GM23338 (cell line): ENCODE measurements around the gene SPARC. TPM values are rescaled to one million over a fixed set of nuclear protein-coding genes. Genes with fewer than 3 reads are reported as not detected.
A peak's percentile ranks its signal among the peaks of the same experiment; 100 is the strongest.

Experiments used
- ATAC-seq: fragments of 200-7000 bp; cut with Tn5 transposase; 3 replicates; pipeline ENCODE4 v1.9.1; 2020
- DNase-seq: peaks from one replicate; pipeline ENCODE4 v3.0.0-alpha.2; 2015; ENCODE audit warnings: low spot score
- H2AFZ ChIP-seq: fragments of 200-600 bp; sonication (generic); 2 replicates; pipeline ENCODE4 v1.8.0; 2016; ENCODE audit warnings: antibody characterized with exemption, mild to moderate bottlenecking, moderate library complexity
- H3F3A ChIP-seq: fragments of 200-600 bp; sonication (generic); replicated peaks from 2 replicates; pipeline ENCODE4 v1.8.0; 2017; ENCODE audit warnings: antibody characterized with exemption, mixed run types, low read depth
- H3K27ac ChIP-seq: fragments of 200-600 bp; sonication (generic); 2 replicates; pipeline ENCODE4 v1.6.1; 2016; ENCODE audit warnings: low read depth
- H3K27me3 ChIP-seq: fragments of 200-600 bp; sonication (generic); 2 replicates; pipeline ENCODE4 v1.8.0; 2016; ENCODE audit warnings: mild to moderate bottlenecking, mixed run types, moderate library complexity; ENCODE audit not compliant: insufficient read depth
- H3K36me3 ChIP-seq: fragments of 200-600 bp; sonication (generic); 2 replicates; pipeline ENCODE4 v1.8.0; 2016; ENCODE audit warnings: mild to moderate bottlenecking; ENCODE audit not compliant: insufficient read depth
- H3K4me1 ChIP-seq: fragments of 200-600 bp; sonication (generic); 2 replicates; pipeline ENCODE4 v1.8.0; 2016; ENCODE audit warnings: mild to moderate bottlenecking, moderate library complexity; ENCODE audit not compliant: insufficient read depth
- H3K4me2 ChIP-seq: fragments of 200-600 bp; sonication (generic); 2 replicates; pipeline ENCODE4 v1.7.1; 2017; ENCODE audit warnings: mixed run types
- H3K4me3 ChIP-seq: fragments of 200-600 bp; sonication (generic); 2 replicates; pipeline ENCODE4 v1.6.1; 2016; ENCODE audit warnings: mixed run types
- H3K79me2 ChIP-seq: fragments of 200-600 bp; sonication (generic); replicated peaks from 2 replicates; pipeline ENCODE4 v1.8.0; 2017; ENCODE audit warnings: mild to moderate bottlenecking; ENCODE audit not compliant: insufficient read depth
- H3K9me2 ChIP-seq: fragments of 200-600 bp; sonication (generic); 2 replicates; pipeline ENCODE4 v1.8.0; 2017; ENCODE audit not compliant: insufficient read depth
- H4K20me1 ChIP-seq: fragments of 200-600 bp; sonication (generic); replicated peaks from 2 replicates; pipeline ENCODE4 v1.8.0; 2017; ENCODE audit warnings: mild to moderate bottlenecking; ENCODE audit not compliant: insufficient read depth
- H3K27ac Mint-ChIP-seq: 2 replicates; pipeline ENCODE4 v1.8.0; 2020; ENCODE audit warnings: inconsistent platforms, mild to moderate bottlenecking, moderate library complexity, mixed read lengths
- H3K27me3 Mint-ChIP-seq: 3 replicates; pipeline ENCODE4 v1.8.0; 2022; ENCODE audit warnings: low read depth, mild to moderate bottlenecking, moderate library complexity, mixed read lengths, inconsistent platforms; ENCODE audit not compliant: insufficient read depth, poor library complexity
- H3K36me3 Mint-ChIP-seq: 3 replicates; pipeline ENCODE4 v1.8.0; 2021; ENCODE audit warnings: low read depth, mild to moderate bottlenecking, inconsistent platforms, moderate library complexity, mixed read lengths
- H3K4me1 Mint-ChIP-seq: 3 replicates; pipeline ENCODE4 v1.8.0; 2020; ENCODE audit warnings: mild to moderate bottlenecking, inconsistent platforms, mixed read lengths
- H3K4me3 Mint-ChIP-seq: 3 replicates; pipeline ENCODE4 v1.8.0; 2021; ENCODE audit warnings: moderate library complexity, mild to moderate bottlenecking, inconsistent platforms, mixed read lengths
- H3K9me3 Mint-ChIP-seq: 3 replicates; pipeline ENCODE4 v1.8.0; 2020; ENCODE audit warnings: moderate library complexity, mild to moderate bottlenecking, inconsistent platforms, mixed read lengths
- CREB1 ChIP-seq: fragments of 250-450 bp; sonication (Bioruptor Pico); IDR thresholded peaks from 2 replicates; pipeline ENCODE4 v1.5.0; 2020; ENCODE audit warnings: low read depth, mild to moderate bottlenecking, moderate library complexity
- CTCF ChIP-seq, 2 experiments: fragments of 200-600 bp in 1 of 2; sonication (generic) in 1 of 2; conservative IDR thresholded peaks; 2 replicates each; pipeline versions ENCODE4 v1.5.1 to v1.6.1; 2016 to 2017; ENCODE audit warnings: antibody characterized with exemption in 2 of 2, low read depth in 2 of 2, mild to moderate bottlenecking in 2 of 2, moderate library complexity in 1 of 2
- ETS1 ChIP-seq: IDR thresholded peaks from 2 replicates; pipeline ENCODE4 v1.6.1; 2016; ENCODE audit warnings: antibody characterized with exemption
- EZH2 ChIP-seq: fragments of 200-600 bp; sonication (generic); IDR thresholded peaks from one replicate; pipeline ENCODE4 v1.8.0; 2017; ENCODE audit warnings: antibody characterized with exemption, mild to moderate bottlenecking, low read depth; ENCODE audit not compliant: unreplicated experiment
- EZH2phosphoT487 ChIP-seq: fragments of 200-600 bp; sonication (generic); IDR thresholded peaks from one replicate; pipeline ENCODE4 v1.8.1; 2018; ENCODE audit warnings: antibody characterized with exemption; ENCODE audit not compliant: unreplicated experiment
- JUNB ChIP-seq: IDR thresholded peaks from one replicate; pipeline ENCODE4 v1.6.1; 2016; ENCODE audit warnings: antibody characterized with exemption; ENCODE audit not compliant: unreplicated experiment
- NANOG ChIP-seq: IDR thresholded peaks from 2 replicates; pipeline ENCODE4 v1.6.1; 2016; ENCODE audit warnings: antibody characterized with exemption, borderline replicate concordance
- POLR2AphosphoS5 ChIP-seq: IDR thresholded peaks from 2 replicates; pipeline ENCODE4 v1.6.1; 2016; ENCODE audit warnings: antibody characterized with exemption, low read depth
- REST ChIP-seq: IDR thresholded peaks from one replicate; pipeline ENCODE4 v1.6.1; 2018; ENCODE audit warnings: antibody characterized with exemption; ENCODE audit not compliant: unreplicated experiment
- STAT1 ChIP-seq: IDR thresholded peaks from one replicate; pipeline ENCODE4 v1.6.1; 2016; ENCODE audit warnings: antibody characterized with exemption; ENCODE audit not compliant: unreplicated experiment
- ZNF114 ChIP-seq: fragments of 250-450 bp; sonication (Bioruptor Pico); IDR thresholded peaks from 2 replicates; pipeline ENCODE4 v1.5.0; 2020; ENCODE audit warnings: mild to moderate bottlenecking, moderate library complexity
- ZNF331 ChIP-seq: fragments of 250-450 bp; sonication (Bioruptor Pico); IDR thresholded peaks from 2 replicates; pipeline ENCODE4 v1.5.0; 2020; ENCODE audit warnings: low read depth, mild to moderate bottlenecking, moderate library complexity
- ZNF462 ChIP-seq: fragments of 250-450 bp; sonication (Bioruptor Pico); IDR thresholded peaks from 2 replicates; pipeline ENCODE4 v1.5.0; 2020; ENCODE audit warnings: mild to moderate bottlenecking, moderate library complexity
- polyA plus RNA-seq: library from polyadenylated mRNA; unstranded; fragments of >200 nt; fragmentation: Nextera tagmentation; extraction: Ambion mirVana; gene quantifications from 2 replicates; pipeline ENCODE4 v1.2.1, GENCODE V29; 2016
- total RNA-seq: library from RNA; depleted of rRNA; stranded (reverse); fragments of >200 nt; shearing (Covaris generic); gene quantifications from 2 replicates; pipeline ENCODE4 v1.2.3, GENCODE V29; 2014

Gene SPARC
- total and polyA plus RNA-seq, 2 experiments from 2014 or later = 218 to 225 TPM

- Histone ChIP-seq H3K79me2 (no peaks in the 10 kb centered on the region), H3K9me2 (no peaks in the 10 kb centered on the region), H3K27me3 (no peaks in the 10 kb centered on the region), H3K4me3 (no peak overlapping the region), H2AFZ (no peak overlapping the region), H3F3A (no peaks in the 10 kb centered on the region), H3K4me2 (0 out of 2 replicates have a peak overlapping the region, but pooled peaks have one; percentile 19), H4K20me1 (no peaks in the 10 kb centered on the region), H3K36me3 (no peaks in the 10 kb centered on the region), H3K4me1 (peaks cover 32% of the 10 kb centered on the region), H3K27ac (no peak overlapping the region)
- Mint-ChIP-seq H3K36me3 (no peaks in the 10 kb centered on the region), H3K27me3 (peaks cover 6% of the 10 kb centered on the region), H3K27ac (no peak overlapping the region), H3K4me3 (no peak overlapping the region), H3K9me3 (no peaks in the 10 kb centered on the region), H3K4me1 (peaks cover 37% of the 10 kb centered on the region)
- no peak for TF ChIP-seq JUNB
- TF ChIP-seq EZH2phosphoT487 = no peak
- no peak for TF ChIP-seq CTCF (conservative IDR thresholded peaks at IDR 0.05; ENCODE audit: low read depth in 2 of 2)
- no peak for TF ChIP-seq STAT1
- TF ChIP-seq EZH2 = no peak
- TF ChIP-seq ZNF331 = no peak
- no peak for TF ChIP-seq REST
- no peak for TF ChIP-seq NANOG
- TF ChIP-seq CREB1 (CRISPR knock-in tag) = no peak
- no peak for TF ChIP-seq ZNF114 (CRISPR knock-in tag)
- TF ChIP-seq ZNF462 (CRISPR knock-in tag) = no peak
- no peak for TF ChIP-seq ETS1
- no peak for TF ChIP-seq POLR2AphosphoS5
- no peak for DNase-seq
- ATAC-seq = no peak
Observed at GRCh38 chr5:151617841-151618710, 68.6 kb downstream of the SPARC start.
